ENCODE measurements around the gene S100A12.
"Not testable (repeated sequence)": the region's sequence is repeated elsewhere in the genome, so short reads cannot be mapped to it uniquely, and the experiment has no call there.

Gene S100A12

GRCh38 chr1:153375511-153375910 lies at the start of gene S100A12:
Gene S100A12, minus strand, starts transcription at chr1:153375621. Its CDS starts 1,029 bp downstream, at chr1:153374592.
- no peak for DNase-seq (ENCODE audit: low spot score)

- peak; percentile 44 for DNase-seq (ENCODE audit: low spot score)
Measured at GRCh38 chr1:153422450-153423068, 47.1 kb upstream of the S100A12 start.

GRCh38 chr1:153420306-153420705 lies 44.9 kb upstream of the S100A12 start:
- DNase-seq (ENCODE audit: low spot score): no peak

GRCh38 chr1:153419436-153419793 lies 44.0 kb upstream of the S100A12 start:
- DNase-seq (ENCODE audit: low spot score): not testable (repeated sequence)

GRCh38 chr1:153418758-153419435 lies 43.5 kb upstream of the S100A12 start:
- DNase-seq (ENCODE audit: low spot score): not testable (repeated sequence)

GRCh38 chr1:153417136-153417888 lies 41.9 kb upstream of the S100A12 start:
- DNase-seq (ENCODE audit: low spot score): no peak

- DNase-seq (ENCODE audit: low spot score): no peak
Measured at GRCh38 chr1:153415850-153416570, 40.6 kb upstream of the S100A12 start, which contains the start of gene S100A7A. Gene S100A7A, plus strand, starts transcription at chr1:153416520. Its CDS starts 1,563 bp downstream, at chr1:153418083.

- DNase-seq (ENCODE audit: low spot score): not testable (repeated sequence)
Measured at GRCh38 chr1:153413961-153414360, 38.5 kb upstream of the S100A12 start.

GRCh38 chr1:153407274-153407673 lies 31.9 kb upstream of the S100A12 start:
- DNase-seq (ENCODE audit: low spot score): not testable (repeated sequence)

- not testable (repeated sequence) for DNase-seq (ENCODE audit: low spot score)
Measured at GRCh38 chr1:153405825-153406599, 30.6 kb upstream of the S100A12 start.

- DNase-seq (ENCODE audit: low spot score): peak; percentile 27
Measured at GRCh38 chr1:153404768-153405167, 29.3 kb upstream of the S100A12 start.

GRCh38 chr1:153404086-153404635 lies 28.7 kb upstream of the S100A12 start:
- no peak for DNase-seq (ENCODE audit: low spot score)

- DNase-seq (ENCODE audit: low spot score): no peak
Measured at GRCh38 chr1:153403421-153404085, 28.1 kb upstream of the S100A12 start.

GRCh38 chr1:153402226-153402625 lies 26.8 kb upstream of the S100A12 start:
- no peak for DNase-seq (ENCODE audit: low spot score)

GRCh38 chr1:153401461-153401860 lies 26.0 kb upstream of the S100A12 start:
- no peak for DNase-seq (ENCODE audit: low spot score)

GRCh38 chr1:153400244-153400643 lies 24.8 kb upstream of the S100A12 start:
- no peak for DNase-seq (ENCODE audit: low spot score)

GRCh38 chr1:153399401-153400055 lies 24.1 kb upstream of the S100A12 start:
- no peak for DNase-seq (ENCODE audit: low spot score)

- DNase-seq (ENCODE audit: low spot score): no peak
Measured at GRCh38 chr1:153397924-153398651, 22.7 kb upstream of the S100A12 start.
